Erythroblast (primary cell): Measurements from ENCODE around the gene CWC27.

ENCODE experiments used
- GATA1 ChIP-seq: IDR thresholded peaks from 2 replicates; pipeline ENCODE4 v1.6.1; 2011; ENCODE audit warnings: low read depth, mild to moderate bottlenecking, control low read depth, low read length, moderate library complexity
- POLR2A ChIP-seq: IDR thresholded peaks from 2 replicates; pipeline ENCODE4 v1.6.1; 2011; ENCODE audit warnings: mild to moderate bottlenecking, low read length

- TF ChIP-seq POLR2A, result no peak
- TF ChIP-seq GATA1, result no peak
Measured at GRCh38 chr5:64836190-64836755, 67.5 kb downstream of the CWC27 start.
